WTC11 (cell line): Measurements from ENCODE around the gene PNPLA6. TPM values are rescaled to one million over a fixed set of nuclear protein-coding genes. Genes with fewer than 3 reads are reported as not detected.

ENCODE experiments used
- ARID4B ChIP-seq: sonication (generic); formaldehyde crosslinking; IDR thresholded peaks from 2 replicates; pipeline ENCODE4 v1.8.0; 2023; ENCODE audit warnings: missing genetic modification reagents, mild to moderate bottlenecking, borderline replicate concordance
- E2F4 ChIP-seq: sonication (generic); formaldehyde crosslinking; IDR thresholded peaks from 2 replicates; pipeline ENCODE4 v1.8.1; 2022; ENCODE audit warnings: low read depth, mild to moderate bottlenecking, moderate library complexity, missing genetic modification reagents, borderline replicate concordance
- FOXK1 ChIP-seq: sonication (generic); formaldehyde crosslinking; IDR thresholded peaks from 2 replicates; pipeline ENCODE4 v1.8.0; 2022; ENCODE audit warnings: mild to moderate bottlenecking, moderate library complexity, missing genetic modification reagents
- IRF2 ChIP-seq: sonication (generic); formaldehyde crosslinking; IDR thresholded peaks from 2 replicates; pipeline ENCODE4 v1.8.0; 2022; ENCODE audit warnings: low read depth, missing genetic modification reagents, borderline replicate concordance
- MAX ChIP-seq: sonication (generic); formaldehyde crosslinking; IDR thresholded peaks from 2 replicates; pipeline ENCODE4 v1.8.0; 2022; ENCODE audit warnings: mild to moderate bottlenecking, missing genetic modification reagents
- MYBL2 ChIP-seq: sonication (generic); formaldehyde crosslinking; IDR thresholded peaks from 2 replicates; pipeline ENCODE4 v1.8.1; 2023; ENCODE audit warnings: mild to moderate bottlenecking, moderate library complexity, missing genetic modification reagents
- NFE2L1 ChIP-seq: sonication (generic); formaldehyde crosslinking; IDR thresholded peaks from 2 replicates; pipeline ENCODE4 v1.8.1; 2023; ENCODE audit warnings: missing genetic modification reagents
- RELA ChIP-seq: sonication (generic); formaldehyde crosslinking; IDR thresholded peaks from 2 replicates; pipeline ENCODE4 v1.8.1; 2022; ENCODE audit warnings: missing genetic modification reagents, mild to moderate bottlenecking, borderline replicate concordance
- ZBTB43 ChIP-seq: sonication (generic); formaldehyde crosslinking; IDR thresholded peaks from 2 replicates; pipeline ENCODE4 v1.8.1; 2023; ENCODE audit warnings: mild to moderate bottlenecking, missing genetic modification reagents
- total RNA-seq: library from RNA; stranded (reverse); gene quantifications from 3 replicates; pipeline ENCODE4 v1.2.3, GENCODE V29; 2021
- TF ChIP-seq, protein P1 (sequence below): sonication (generic); formaldehyde crosslinking; IDR thresholded peaks from 2 replicates; pipeline ENCODE4 v1.8.0; 2023; ENCODE audit warnings: missing genetic modification reagents
- TF ChIP-seq, protein P2 (sequence below): sonication (generic); formaldehyde crosslinking; IDR thresholded peaks from 2 replicates; pipeline ENCODE4 v1.8.0; 2022; ENCODE audit warnings: mild to moderate bottlenecking, missing genetic modification reagents
- TF ChIP-seq, protein P3 (sequence below): sonication (generic); formaldehyde crosslinking; IDR thresholded peaks from 2 replicates; pipeline ENCODE4 v1.8.1; 2022; ENCODE audit warnings: mild to moderate bottlenecking, missing genetic modification reagents, moderate library complexity, borderline replicate concordance
- TF ChIP-seq, protein P4 (sequence below): sonication (generic); formaldehyde crosslinking; IDR thresholded peaks from 2 replicates; pipeline ENCODE4 v1.8.1; 2023; ENCODE audit warnings: mild to moderate bottlenecking, missing genetic modification reagents, moderate library complexity

The PNPLA6 gene
- total RNA-seq, 1 experiment from 2014 or later: 149 TPM

DNA sequence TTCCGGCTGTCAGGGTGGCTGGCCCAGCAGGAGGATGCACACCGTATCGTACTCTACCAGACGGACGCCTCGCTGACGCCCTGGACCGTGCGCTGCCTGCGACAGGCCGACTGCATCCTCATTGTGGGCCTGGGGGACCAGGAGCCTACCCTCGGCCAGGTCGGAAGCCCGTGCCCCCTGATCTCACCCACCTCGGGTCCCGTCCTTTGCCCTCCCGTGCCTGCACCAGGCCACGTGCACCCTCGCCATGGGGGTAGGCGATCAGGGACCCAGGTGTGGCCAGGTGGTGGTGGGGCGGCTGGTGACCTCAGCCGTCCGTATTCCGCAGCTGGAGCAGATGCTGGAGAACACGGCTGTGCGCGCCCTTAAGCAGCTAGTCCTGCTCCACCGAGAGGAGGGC, 19.0 kb downstream of the PNPLA6 start (continued):
- TF ChIP-seq, protein P1, sequence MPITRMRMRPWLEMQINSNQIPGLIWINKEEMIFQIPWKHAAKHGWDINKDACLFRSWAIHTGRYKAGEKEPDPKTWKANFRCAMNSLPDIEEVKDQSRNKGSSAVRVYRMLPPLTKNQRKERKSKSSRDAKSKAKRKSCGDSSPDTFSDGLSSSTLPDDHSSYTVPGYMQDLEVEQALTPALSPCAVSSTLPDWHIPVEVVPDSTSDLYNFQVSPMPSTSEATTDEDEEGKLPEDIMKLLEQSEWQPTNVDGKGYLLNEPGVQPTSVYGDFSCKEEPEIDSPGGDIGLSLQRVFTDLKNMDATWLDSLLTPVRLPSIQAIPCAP: no peak
- 0 out of 2 replicates have a peak, but pooled peaks have one; percentile 50 for TF ChIP-seq E2F4 (CRISPR knock-in tag)
- TF ChIP-seq, protein P2, sequence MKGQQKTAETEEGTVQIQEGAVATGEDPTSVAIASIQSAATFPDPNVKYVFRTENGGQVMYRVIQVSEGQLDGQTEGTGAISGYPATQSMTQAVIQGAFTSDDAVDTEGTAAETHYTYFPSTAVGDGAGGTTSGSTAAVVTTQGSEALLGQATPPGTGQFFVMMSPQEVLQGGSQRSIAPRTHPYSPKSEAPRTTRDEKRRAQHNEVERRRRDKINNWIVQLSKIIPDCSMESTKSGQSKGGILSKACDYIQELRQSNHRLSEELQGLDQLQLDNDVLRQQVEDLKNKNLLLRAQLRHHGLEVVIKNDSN (CRISPR knock-in tag): no peak
- no peak for TF ChIP-seq MYBL2 (CRISPR knock-in tag)
- TF ChIP-seq, protein P3, sequence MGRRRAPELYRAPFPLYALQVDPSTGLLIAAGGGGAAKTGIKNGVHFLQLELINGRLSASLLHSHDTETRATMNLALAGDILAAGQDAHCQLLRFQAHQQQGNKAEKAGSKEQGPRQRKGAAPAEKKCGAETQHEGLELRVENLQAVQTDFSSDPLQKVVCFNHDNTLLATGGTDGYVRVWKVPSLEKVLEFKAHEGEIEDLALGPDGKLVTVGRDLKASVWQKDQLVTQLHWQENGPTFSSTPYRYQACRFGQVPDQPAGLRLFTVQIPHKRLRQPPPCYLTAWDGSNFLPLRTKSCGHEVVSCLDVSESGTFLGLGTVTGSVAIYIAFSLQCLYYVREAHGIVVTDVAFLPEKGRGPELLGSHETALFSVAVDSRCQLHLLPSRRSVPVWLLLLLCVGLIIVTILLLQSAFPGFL (CRISPR knock-in tag): no peak
- TF ChIP-seq MAX (CRISPR knock-in tag): 0 out of 2 replicates have a peak, but pooled peaks have one; percentile 23
- TF ChIP-seq IRF2 (CRISPR knock-in tag): 0 out of 2 replicates have a peak, but pooled peaks have one; percentile 54
- 0 out of 2 replicates have a peak, but pooled peaks have one; percentile 15 for TF ChIP-seq FOXK1 (CRISPR knock-in tag)
- peak; percentile 60; the same call in 1 of the 2 replicates for TF ChIP-seq RELA
- TF ChIP-seq ZBTB43 (CRISPR knock-in tag): no peak
- TF ChIP-seq ARID4B (CRISPR knock-in tag): no peak
- TF ChIP-seq, protein P4, sequence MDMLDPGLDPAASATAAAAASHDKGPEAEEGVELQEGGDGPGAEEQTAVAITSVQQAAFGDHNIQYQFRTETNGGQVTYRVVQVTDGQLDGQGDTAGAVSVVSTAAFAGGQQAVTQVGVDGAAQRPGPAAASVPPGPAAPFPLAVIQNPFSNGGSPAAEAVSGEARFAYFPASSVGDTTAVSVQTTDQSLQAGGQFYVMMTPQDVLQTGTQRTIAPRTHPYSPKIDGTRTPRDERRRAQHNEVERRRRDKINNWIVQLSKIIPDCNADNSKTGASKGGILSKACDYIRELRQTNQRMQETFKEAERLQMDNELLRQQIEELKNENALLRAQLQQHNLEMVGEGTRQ (CRISPR knock-in tag): no peak
- TF ChIP-seq NFE2L1 (CRISPR knock-in tag): 0 out of 2 replicates have a peak, but pooled peaks have one; percentile 28
